ENCODE results near the gene GRPEL1.
"Not testable (repeated sequence)": the region's sequence is repeated elsewhere in the genome, so short reads cannot be mapped to it uniquely, and the experiment has no call there.

GRPEL1 gene

DNA sequence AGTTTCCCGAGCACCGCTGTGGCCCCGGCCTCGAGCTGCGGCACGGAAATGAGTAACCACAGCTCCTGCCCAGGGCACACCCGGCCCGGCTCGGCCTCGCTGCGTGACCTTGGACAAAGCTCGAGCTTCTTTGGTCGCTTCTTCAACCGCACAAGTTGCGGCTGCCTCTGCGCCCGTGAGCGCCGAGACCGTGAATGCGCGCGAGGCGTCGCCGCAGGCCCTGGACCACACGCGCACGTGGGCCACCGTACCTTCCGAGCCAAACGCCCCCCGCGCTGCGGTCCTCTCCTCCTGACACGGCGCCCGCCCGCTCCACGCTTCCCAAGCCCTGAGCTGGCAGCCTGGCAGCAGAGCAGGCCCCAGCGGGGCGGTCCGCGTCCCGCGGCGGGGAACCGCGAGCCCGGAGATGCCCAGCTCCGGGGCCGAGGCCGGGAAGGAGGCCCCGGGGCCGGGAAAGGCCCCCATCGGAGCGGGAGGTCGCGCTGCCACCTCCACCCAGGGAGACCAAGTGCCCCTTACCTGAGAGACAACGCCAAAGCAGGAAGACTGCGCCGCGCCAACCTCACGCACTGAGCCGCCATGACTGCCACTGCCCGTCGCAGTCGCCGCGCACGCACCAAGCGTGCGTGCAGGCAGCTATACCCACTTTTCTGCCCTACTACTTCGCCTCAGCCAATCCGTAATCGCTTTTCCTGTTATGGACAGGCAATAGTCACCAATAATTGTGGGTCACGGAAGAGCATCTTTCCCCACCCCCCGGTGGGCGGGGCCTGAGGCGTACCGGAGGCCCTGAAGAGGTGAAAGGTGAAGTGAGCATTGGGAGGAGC is at the start of gene GRPEL1:
Gene GRPEL1, minus strand, starts transcription at position 613 of the 827 bp plus-strand sequence. Its CDS starts 32 bp downstream, at position 581.
- DNase-seq (ENCODE audit: low read depth), result peak; percentile 99

DNA sequence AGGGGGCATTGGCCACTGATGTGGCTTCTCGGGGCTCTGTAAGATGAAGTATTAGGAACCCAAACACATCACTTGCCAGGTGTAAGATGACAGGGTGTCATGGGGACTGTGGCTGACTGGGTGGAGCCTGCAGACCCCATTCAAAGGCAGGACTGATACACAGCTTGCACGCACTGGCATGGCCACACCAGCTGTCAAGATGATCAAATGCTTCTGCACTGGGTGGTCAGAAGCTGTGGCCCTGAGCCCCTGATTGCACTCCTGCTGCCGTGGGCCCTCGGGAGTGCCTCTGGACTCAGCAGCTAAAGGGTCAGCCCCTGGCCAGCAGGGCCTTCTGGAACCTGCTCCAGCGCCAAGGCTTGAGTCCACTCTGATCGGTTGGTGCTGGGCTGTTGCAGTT is 48.8 kb upstream of the GRPEL1 start:
- DNase-seq (ENCODE audit: low read depth), result no peak

GRCh38 chr4:7115557-7116340 is 47.9 kb upstream of the GRPEL1 start:
- DNase-seq (ENCODE audit: low read depth), result no peak

DNA sequence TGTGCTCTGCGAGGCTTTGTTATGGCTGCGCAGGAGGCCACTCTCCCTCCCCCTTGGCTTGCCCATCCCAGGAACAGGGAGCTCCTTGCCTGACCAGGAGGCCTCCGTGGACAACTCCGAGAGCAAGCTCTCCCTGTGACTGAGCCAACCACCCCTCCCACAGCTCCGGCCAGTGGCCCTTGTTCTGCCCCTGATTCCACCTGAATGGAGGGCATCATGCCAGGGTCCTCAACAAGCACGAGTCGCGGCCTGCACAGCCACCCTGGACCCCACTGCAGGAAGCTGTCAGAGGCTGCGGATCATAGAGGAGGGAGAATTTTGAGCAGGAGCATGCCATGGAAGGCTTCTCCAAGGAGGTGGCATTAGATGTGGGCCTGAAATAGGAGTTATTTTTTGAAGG is 44.8 kb upstream of the GRPEL1 start:
- no peak for DNase-seq (ENCODE audit: low read depth)

DNA sequence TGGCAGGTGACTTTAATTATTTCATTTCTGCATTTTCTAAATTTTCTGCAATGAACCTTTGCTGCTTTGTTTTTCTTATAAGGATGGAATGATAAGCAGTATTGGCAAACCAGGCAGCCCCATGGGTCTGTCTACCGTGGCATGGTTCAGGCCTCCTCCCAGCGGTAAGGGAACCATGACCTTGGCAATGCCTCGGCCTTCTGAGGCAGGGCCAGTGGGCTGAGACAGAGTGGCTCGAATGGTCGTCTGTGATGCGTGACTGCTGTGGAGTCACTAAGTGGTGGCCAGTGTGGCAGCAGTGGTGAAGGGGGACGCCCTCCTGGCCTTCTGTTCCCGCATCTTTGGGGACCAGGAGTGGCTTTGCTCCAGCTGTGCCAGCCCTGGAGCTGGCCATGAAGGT is 43.6 kb upstream of the GRPEL1 start:
- DNase-seq (ENCODE audit: low read depth), result no peak

- no peak for DNase-seq (ENCODE audit: low read depth)
Measured at GRCh38 chr4:7110546-7110945, 42.7 kb upstream of the GRPEL1 start.

GRCh38 chr4:7109169-7109568 is 41.3 kb upstream of the GRPEL1 start:
- no peak for DNase-seq (ENCODE audit: low read depth)

- DNase-seq (ENCODE audit: low read depth), result no peak
Measured at GRCh38 chr4:7108660-7109059, 40.8 kb upstream of the GRPEL1 start.

DNA sequence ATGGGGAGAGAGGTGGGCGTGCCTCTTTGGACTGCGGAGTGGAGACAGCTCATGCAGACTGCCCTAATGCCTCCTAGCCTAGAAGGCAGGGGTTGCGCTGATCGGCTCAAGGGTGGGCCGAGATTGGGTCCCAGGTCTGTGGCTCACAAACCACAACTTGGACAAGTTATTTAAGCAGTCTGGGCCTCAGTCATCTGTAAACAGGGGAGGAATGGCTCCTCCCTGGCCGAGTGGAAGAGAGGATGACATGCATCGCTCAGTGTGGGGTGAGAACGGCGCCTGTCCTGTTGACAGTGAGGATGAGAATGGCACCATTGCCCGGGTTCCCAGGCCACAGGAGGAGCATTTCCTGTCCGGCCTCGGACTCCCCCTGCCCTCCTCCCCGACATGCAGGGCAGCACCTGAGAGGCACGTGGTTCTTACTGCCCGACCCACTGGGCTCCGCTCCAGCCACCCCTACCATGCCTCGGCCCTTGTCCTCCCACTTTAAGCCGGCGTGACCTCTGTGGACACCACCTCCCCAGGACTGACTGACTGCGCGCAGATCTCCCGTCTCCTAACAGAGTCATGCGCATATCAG is 40.3 kb upstream of the GRPEL1 start:
- no peak for DNase-seq (ENCODE audit: low read depth)

DNA sequence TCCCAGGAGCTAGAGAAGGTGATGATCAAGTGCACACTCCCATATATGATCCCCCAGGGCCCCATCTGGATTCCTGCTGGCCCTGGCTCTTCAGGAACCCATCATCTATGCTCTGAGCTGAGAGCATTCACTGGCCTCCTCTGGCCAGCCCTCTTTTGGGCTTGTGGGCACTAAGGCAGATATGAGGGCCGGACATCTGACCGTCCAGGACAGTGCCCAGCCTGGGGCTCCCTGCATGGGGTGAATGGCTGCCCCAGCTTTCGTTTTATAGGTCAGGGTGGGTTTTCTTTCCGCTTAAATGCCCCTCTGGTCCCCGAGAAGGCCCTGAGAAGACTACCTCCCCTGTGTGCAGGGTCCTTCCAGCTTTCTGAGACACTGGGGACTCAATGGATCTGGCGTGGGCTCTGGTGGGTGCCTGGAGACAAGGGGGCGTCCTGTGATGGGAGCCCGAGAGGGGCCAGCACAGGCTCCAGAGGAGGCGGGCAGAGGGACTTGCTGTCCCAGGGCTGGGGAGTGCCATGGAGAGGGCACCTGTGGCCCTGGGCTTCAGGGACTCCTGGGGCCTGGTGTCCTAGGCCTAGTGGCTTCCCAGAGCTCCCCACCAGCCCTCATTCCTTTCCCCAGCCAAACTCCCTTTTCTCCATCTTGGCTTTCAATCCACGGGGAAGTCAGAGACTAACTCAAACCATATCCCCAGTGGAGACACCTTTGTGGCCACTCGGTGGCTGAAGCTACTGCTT is 39.5 kb upstream of the GRPEL1 start:
- no peak for DNase-seq (ENCODE audit: low read depth)

DNA sequence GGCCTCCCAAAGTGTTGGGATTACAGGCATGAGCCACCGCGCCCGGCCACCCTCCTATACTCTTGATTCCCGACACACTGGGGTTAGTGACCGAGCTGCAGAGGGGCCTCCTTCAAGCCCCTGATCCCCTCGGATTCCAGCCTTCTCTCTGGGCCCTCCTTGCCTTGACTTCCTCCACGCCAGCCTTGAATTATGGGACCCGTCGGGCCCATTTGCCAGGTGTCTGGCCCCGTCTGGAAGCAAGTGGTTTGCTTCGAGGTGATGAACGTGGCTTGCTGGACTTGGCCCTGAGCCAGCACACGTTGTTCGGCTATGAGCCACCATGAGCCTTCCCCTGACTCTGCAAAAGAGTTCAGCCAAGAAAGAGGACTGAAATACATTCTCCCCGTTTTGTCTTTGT is 37.4 kb upstream of the GRPEL1 start:
- DNase-seq (ENCODE audit: low read depth), result no peak

- DNase-seq (ENCODE audit: low read depth), result no peak
Measured at GRCh38 chr4:7104366-7105031, 36.6 kb upstream of the GRPEL1 start.

GRCh38 chr4:7103607-7104365 is 35.9 kb upstream of the GRPEL1 start:
- DNase-seq (ENCODE audit: low read depth), result peak; percentile 9

DNA sequence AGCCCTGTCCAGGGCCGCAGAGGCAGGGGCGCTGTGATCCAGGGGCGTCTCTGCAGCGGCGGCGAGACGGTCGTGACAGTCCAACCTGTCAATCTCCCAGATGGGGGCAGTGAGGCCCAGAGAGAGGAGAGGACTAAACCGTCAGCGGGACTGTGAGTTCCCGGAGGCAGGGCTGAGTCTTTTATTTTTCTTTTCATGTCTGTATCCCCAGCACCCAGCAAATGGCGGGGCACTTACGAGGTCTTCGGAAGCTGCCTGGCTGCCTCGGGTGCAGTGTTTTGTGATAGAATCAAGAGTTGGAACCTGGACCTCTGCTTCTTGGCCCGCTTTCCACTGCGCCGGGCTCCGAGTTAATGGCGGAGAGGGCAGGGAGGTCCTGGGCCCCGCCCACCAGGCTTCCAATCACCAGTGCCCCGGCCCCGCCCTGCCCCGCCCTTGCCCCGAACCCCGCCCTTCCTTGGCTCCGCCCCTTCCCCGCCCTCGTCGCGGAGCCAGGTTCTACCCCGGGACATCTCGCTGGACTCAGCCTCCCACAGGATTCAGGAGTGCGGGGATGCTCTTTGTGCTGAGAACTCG is 35.3 kb upstream of the GRPEL1 start:
- peak; percentile 52 for DNase-seq (ENCODE audit: low read depth)

DNA sequence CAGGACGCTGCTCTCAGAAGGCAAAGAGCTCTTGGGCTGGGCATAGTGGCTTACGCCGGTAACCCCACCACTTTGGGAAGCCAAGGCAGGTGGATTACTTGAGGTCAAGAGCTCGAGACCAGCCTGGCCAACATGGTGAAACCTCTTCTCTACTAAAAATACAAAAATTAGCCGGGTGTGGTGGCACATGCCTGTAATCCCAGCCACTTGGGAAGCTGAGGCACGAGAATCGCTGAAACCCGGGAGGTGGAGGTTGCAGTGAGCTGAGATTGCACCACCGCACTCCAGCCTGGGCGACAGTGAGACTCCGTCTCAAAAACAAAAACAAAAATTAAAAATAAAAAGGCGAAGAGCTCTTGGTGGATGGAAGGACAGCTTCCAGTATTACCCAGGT is 34.6 kb upstream of the GRPEL1 start:
- DNase-seq (ENCODE audit: low read depth), result not testable (repeated sequence)

GRCh38 chr4:7101692-7102515 is 34.0 kb upstream of the GRPEL1 start:
- DNase-seq (ENCODE audit: low read depth), result peak; percentile 11

DNA sequence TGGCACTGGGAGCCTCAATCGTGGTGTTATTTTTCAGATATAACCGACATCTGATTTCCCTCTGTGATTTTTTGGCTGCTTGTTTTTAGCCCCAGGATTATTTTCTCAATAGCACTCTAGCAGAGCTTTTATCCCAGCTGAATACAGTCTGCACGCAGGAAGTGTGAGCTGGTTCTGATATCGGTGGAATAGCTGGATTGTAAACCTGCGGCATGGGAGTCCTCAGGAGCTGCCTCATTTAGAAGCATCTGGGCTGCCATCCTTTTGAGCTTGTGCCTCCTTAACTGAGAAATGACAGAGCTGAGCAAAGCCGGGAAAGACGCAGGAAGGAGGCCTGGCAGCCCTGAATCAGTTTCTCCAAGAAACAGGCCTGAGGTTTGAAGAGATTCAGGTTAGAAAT is 28.4 kb upstream of the GRPEL1 start:
- no peak for DNase-seq (ENCODE audit: low read depth)

GRCh38 chr4:7095611-7096155 is 27.8 kb upstream of the GRPEL1 start:
- DNase-seq (ENCODE audit: low read depth), result no peak

DNA sequence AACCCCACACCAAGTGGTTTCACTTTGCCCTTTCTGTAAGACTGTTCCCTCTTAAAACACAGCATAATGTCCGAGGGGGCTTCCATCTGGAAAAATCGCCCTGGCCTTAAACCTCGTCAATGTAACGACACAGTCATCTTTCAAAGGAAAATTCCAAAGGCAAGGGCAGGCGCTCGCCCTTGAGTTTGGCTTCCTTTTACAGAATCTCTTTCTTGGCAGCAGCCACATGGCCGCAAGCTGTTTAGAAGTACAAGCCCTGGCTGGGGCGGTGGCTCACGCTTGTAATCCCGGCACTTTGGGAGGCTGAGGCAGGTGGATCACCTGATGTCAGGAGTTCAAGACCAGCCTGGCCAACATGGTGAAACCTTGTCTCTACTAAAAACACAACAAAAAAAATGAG is 27.1 kb upstream of the GRPEL1 start:
- no peak for DNase-seq (ENCODE audit: low read depth)
